Sigmoid colon (tissue), 4 donors: ENCODE measurements around the gene ANO4.

Experiments
- CTCF ChIP-seq, 4 experiments: fragments of 450-650 bp in 3 of 4; fragments of 200-600 bp in 1 of 4; IDR thresholded peaks; one replicate each; pipeline ENCODE4 v1.5.1; 2016 to 2019; ENCODE audit warnings: antibody characterized with exemption in 4 of 4, mild to moderate bottlenecking in 3 of 4, moderate library complexity in 2 of 4
- EP300 ChIP-seq, 4 donors: sonication (generic); formaldehyde crosslinking; IDR thresholded peaks; one replicate each; pipeline ENCODE4 v1.6.1; 2017; ENCODE audit warnings: antibody characterized with exemption in 4 of 4
- POLR2A ChIP-seq, 2 donors: fragments of 450-650 bp; IDR thresholded peaks; one replicate each; pipeline ENCODE4 v1.6.1; 2016; ENCODE audit warnings: antibody characterized with exemption in 2 of 2, mild to moderate bottlenecking in 2 of 2, moderate library complexity in 2 of 2
- POLR2AphosphoS5 ChIP-seq, 4 donors: sonication (generic); formaldehyde crosslinking; IDR thresholded peaks; one replicate each; pipeline ENCODE4 v1.6.1; 2017; ENCODE audit warnings: antibody characterized with exemption in 4 of 4

GRCh38 chr12:100967189-100967588 is 172.6 kb downstream of the ANO4 start:
- TF ChIP-seq CTCF (IDR thresholded peaks at IDR 0.05) (no peak), POLR2A (IDR thresholded peaks at IDR 0.05) (no peak), EP300 (IDR thresholded peaks at IDR 0.05) (no peak), POLR2AphosphoS5 (IDR thresholded peaks at IDR 0.05) (no peak)
